HepG2 (cell line): Measurements from ENCODE around the gene ZNF132. TPM values are rescaled to one million over a fixed set of nuclear protein-coding genes. Genes with fewer than 3 reads are reported as not detected.

ENCODE experiments used
- BHLHE40 ChIP-seq: IDR thresholded peaks from 2 replicates; pipeline ENCODE4 v1.6.1; 2011; ENCODE audit warnings: low read length, improper control_type of control experiment
- CEBPB ChIP-seq: IDR thresholded peaks from 2 replicates; pipeline ENCODE4 v1.6.1; 2011; ENCODE audit warnings: low read depth, low read length, improper control_type of control experiment, borderline replicate concordance
- CHD2 ChIP-seq: IDR thresholded peaks from 2 replicates; pipeline ENCODE4 v1.6.1; 2011; ENCODE audit warnings: low read depth, low read length, improper control_type of control experiment
- CREB1 ChIP-seq, 2 experiments: fragments of 450-650 bp in 1 of 2; IDR thresholded peaks; 2 replicates each; pipeline ENCODE4 v1.6.1; 2016 to 2017; ENCODE audit warnings: control low read depth in 1 of 2, mild to moderate bottlenecking in 1 of 2, missing compliant biosample characterization in 1 of 2, missing genetic modification characterization in 1 of 2
- FOSL1 ChIP-seq: sonication (generic); formaldehyde crosslinking; IDR thresholded peaks from 2 replicates; pipeline ENCODE4 v1.9.0; 2021; ENCODE audit warnings: missing genetic modification reagents, borderline replicate concordance
- GATAD1 ChIP-seq: IDR thresholded peaks from 2 replicates; pipeline ENCODE4 v1.6.1; 2016; ENCODE audit warnings: missing genetic modification reagents, missing compliant biosample characterization
- HMGA1 ChIP-seq: sonication (generic); formaldehyde crosslinking; conservative IDR thresholded peaks from 2 replicates; pipeline ENCODE4 v1.4.0; 2020; ENCODE audit warnings: missing genetic modification reagents
- MTA1 ChIP-seq: sonication (generic); formaldehyde crosslinking; IDR thresholded peaks from 2 replicates; pipeline ENCODE4 v1.4.0; 2020; ENCODE audit warnings: missing genetic modification reagents, mild to moderate bottlenecking, borderline replicate concordance
- NPAS2 ChIP-seq: sonication (generic); formaldehyde crosslinking; IDR thresholded peaks from 2 replicates; pipeline ENCODE4 v1.8.0; 2022; ENCODE audit warnings: mild to moderate bottlenecking, missing genetic modification reagents, borderline replicate concordance
- SRF ChIP-seq: IDR thresholded peaks from 2 replicates; pipeline ENCODE4 v1.6.1; 2011; ENCODE audit warnings: mild to moderate bottlenecking, low read depth, low read length, moderate library complexity
- USF2 ChIP-seq, 2 experiments: sonication (generic) in 1 of 2; formaldehyde crosslinking in 1 of 2; IDR thresholded peaks; 2 replicates each; pipeline versions ENCODE4 v1.5.1 to v1.6.1; 2011 to 2020; ENCODE audit warnings: borderline replicate concordance in 1 of 2, low read depth in 1 of 2, low read length in 1 of 2, mild to moderate bottlenecking in 1 of 2, missing genetic modification reagents in 1 of 2, moderate library complexity in 1 of 2
- WIZ ChIP-seq: sonication (generic); formaldehyde crosslinking; IDR thresholded peaks from 2 replicates; pipeline ENCODE4 v1.5.1; 2020; ENCODE audit warnings: mild to moderate bottlenecking, missing genetic modification reagents
- ZGPAT ChIP-seq: IDR thresholded peaks from 2 replicates; pipeline ENCODE4 v1.6.1; 2016; ENCODE audit warnings: mild to moderate bottlenecking
- ZIK1 ChIP-seq: sonication (generic); formaldehyde crosslinking; IDR thresholded peaks from 2 replicates; pipeline ENCODE4 v1.5.0; 2020; ENCODE audit warnings: mild to moderate bottlenecking, low read depth, missing genetic modification reagents, borderline replicate concordance
- ZMYM4 ChIP-seq: sonication (generic); formaldehyde crosslinking; IDR thresholded peaks from 2 replicates; pipeline ENCODE4 v1.8.1; 2023; ENCODE audit warnings: mild to moderate bottlenecking, missing genetic modification reagents
- ZNF678 ChIP-seq: sonication (generic); formaldehyde crosslinking; IDR thresholded peaks from 2 replicates; pipeline ENCODE4 v1.4.0; 2020; ENCODE audit warnings: mild to moderate bottlenecking, missing genetic modification reagents
- ZNF780A ChIP-seq: sonication (generic); formaldehyde crosslinking; IDR thresholded peaks from 2 replicates; pipeline ENCODE4 v1.8.0; 2022; ENCODE audit warnings: mild to moderate bottlenecking, missing genetic modification reagents, moderate library complexity
- ZNF784 ChIP-seq: sonication (generic); formaldehyde crosslinking; IDR thresholded peaks from 2 replicates; pipeline ENCODE4 v1.5.1; 2020; ENCODE audit warnings: missing genetic modification reagents, mild to moderate bottlenecking, borderline replicate concordance
- ZSCAN9 ChIP-seq: IDR thresholded peaks from 2 replicates; pipeline ENCODE4 v1.6.1; 2016; ENCODE audit warnings: borderline replicate concordance
- polyA plus RNA-seq, 8 experiments: library from polyadenylated mRNA; depleted of rRNA in 3 of 8; stranded (reverse) in 7 of 8; unstranded in 1 of 8; fragments of >200 nt; fragmentation: Illumina TruSeq in 4 of 8; extraction: Trizol in 4 of 8; gene quantifications; 2 replicates each; pipeline versions ENCODE4 v1.2.1 to v1.2.3, GENCODE V29; 2011 to 2016; ENCODE audit warnings: low read depth in 4 of 8, missing spikeins in 1 of 8, mixed read lengths in 1 of 8; ENCODE audit not compliant: insufficient read depth in 1 of 8
- total RNA-seq, 5 experiments: library from RNA; depleted of rRNA; stranded (reverse); fragments of >200 nt; fragmentation: Illumina TruSeq; extraction: Trizol; gene quantifications; 2 replicates each; pipeline ENCODE4 v1.2.3, GENCODE V29; 2016; ENCODE audit warnings: low read depth in 1 of 5
- TF ChIP-seq, protein P1 (sequence below): sonication (generic); formaldehyde crosslinking; IDR thresholded peaks from 2 replicates; pipeline ENCODE4 v1.5.0; 2020; ENCODE audit warnings: mild to moderate bottlenecking, missing genetic modification reagents
- TF ChIP-seq, protein P2 (sequence below): IDR thresholded peaks from 2 replicates; pipeline ENCODE4 v1.6.1; 2016; ENCODE audit warnings: mild to moderate bottlenecking, missing biosample characterization, missing genetic modification reagents

Gene ZNF132
- total and polyA plus RNA-seq, 2 of the 13 experiments (the other 11 are each of a cell fraction or from before 2014, with no cell fraction given) = not detected

DNA sequence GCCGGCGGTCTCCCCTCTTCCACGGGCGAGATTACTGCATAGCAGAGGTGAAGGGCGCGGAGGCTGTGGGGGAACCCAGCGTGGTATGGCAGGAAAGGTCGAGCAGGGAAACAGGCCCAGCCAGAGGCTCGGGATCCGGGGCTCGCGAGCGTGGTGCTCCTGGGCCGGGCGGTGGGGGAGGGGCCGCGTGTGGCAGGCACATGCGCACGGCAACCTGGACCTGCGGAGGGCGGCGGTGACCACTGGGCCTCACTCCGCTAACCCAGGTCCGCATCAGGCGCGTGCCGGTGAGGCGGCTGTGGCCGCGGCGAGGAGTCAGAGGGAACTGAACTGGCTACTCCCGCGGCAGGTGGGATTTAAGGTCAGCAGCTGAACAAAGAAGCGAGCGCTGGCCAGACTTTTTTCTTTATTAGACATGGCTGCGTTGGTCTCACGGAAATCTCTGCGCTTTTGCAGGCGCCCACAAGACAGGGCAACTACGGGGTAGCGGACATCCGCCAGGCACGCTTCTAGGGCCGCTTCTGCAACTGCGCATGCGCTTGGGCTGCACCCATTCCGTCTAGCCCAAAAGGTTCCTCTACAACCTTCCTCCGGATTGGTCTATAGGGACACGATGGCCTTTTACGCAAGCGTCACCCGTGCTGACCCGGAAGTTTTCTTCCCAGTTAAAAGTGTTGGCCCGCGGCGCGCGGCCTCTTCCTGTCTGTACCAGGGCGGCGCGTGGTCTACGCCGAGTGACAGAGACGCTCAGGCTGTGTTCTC lies 53.2 kb downstream of the ZNF132 start, which contains the start of gene RPS5 (continued):
- TF ChIP-seq ZSCAN9 (CRISPR knock-in tag) = peak; percentile 18; the same call in 1 of the 2 replicates
- TF ChIP-seq GATAD1 (CRISPR knock-in tag) = peak; percentile 93
- TF ChIP-seq, protein P1, sequence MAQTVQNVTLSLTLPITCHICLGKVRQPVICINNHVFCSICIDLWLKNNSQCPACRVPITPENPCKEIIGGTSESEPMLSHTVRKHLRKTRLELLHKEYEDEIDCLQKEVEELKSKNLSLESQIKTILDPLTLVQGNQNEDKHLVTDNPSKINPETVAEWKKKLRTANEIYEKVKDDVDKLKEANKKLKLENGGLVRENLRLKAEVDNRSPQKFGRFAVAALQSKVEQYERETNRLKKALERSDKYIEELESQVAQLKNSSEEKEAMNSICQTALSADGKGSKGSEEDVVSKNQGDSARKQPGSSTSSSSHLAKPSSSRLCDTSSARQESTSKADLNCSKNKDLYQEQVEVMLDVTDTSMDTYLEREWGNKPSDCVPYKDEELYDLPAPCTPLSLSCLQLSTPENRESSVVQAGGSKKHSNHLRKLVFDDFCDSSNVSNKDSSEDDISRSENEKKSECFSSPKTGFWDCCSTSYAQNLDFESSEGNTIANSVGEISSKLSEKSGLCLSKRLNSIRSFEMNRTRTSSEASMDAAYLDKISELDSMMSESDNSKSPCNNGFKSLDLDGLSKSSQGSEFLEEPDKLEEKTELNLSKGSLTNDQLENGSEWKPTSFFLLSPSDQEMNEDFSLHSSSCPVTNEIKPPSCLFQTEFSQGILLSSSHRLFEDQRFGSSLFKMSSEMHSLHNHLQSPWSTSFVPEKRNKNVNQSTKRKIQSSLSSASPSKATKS (CRISPR knock-in tag) = no peak
- peak; percentile 58 for TF ChIP-seq BHLHE40
- TF ChIP-seq ZIK1 (CRISPR knock-in tag) = peak; percentile 26; the same call in 1 of the 2 replicates
- TF ChIP-seq ZNF784 (CRISPR knock-in tag) = 0 out of 2 replicates have a peak, but pooled peaks have one; percentile 22
- no peak for TF ChIP-seq NPAS2 (CRISPR knock-in tag)
- peak; percentile 69 for TF ChIP-seq CHD2
- TF ChIP-seq HMGA1 (CRISPR knock-in tag) = no peak
- no peak for TF ChIP-seq USF2 (IDR thresholded peaks at IDR 0.05; ENCODE audit: low read depth, low read length)
- TF ChIP-seq USF2 (CRISPR knock-in tag; IDR thresholded peaks at IDR 0.05; ENCODE audit: borderline replicate concordance) = peak; percentile 40; the same call in 1 of the 2 replicates
- peak; percentile 35; the same call in 1 of the 2 replicates for TF ChIP-seq MTA1 (CRISPR knock-in tag)
- TF ChIP-seq, protein P2, sequence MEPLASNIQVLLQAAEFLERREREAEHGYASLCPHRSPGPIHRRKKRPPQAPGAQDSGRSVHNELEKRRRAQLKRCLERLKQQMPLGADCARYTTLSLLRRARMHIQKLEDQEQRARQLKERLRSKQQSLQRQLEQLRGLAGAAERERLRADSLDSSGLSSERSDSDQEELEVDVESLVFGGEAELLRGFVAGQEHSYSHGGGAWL = peak; percentile 41
- peak; percentile 86 for TF ChIP-seq CEBPB
- peak; percentile 44; the same call in 1 of the 2 replicates for TF ChIP-seq WIZ (CRISPR knock-in tag)
- TF ChIP-seq ZGPAT (CRISPR knock-in tag) = peak; percentile 91
- TF ChIP-seq FOSL1 (CRISPR knock-in tag) = no peak
- TF ChIP-seq ZNF678 (CRISPR knock-in tag) = peak; percentile 42; the same call in 1 of the 2 replicates
- peak; percentile 78; the same call in 1 of the 2 replicates for TF ChIP-seq ZNF780A (CRISPR knock-in tag)
- TF ChIP-seq SRF = peak; percentile 33; the same call in 1 of the 2 replicates
- peak; percentile 88 for TF ChIP-seq CREB1 (IDR thresholded peaks at IDR 0.05)
- peak; percentile 95 for TF ChIP-seq CREB1 (CRISPR knock-in tag; IDR thresholded peaks at IDR 0.05)
- peak; percentile 46 for TF ChIP-seq ZMYM4 (CRISPR knock-in tag)
